Smooth muscle cell (in vitro differentiated cells): ENCODE data around the gene EIF3A. TPM values are rescaled to one million over a fixed set of nuclear protein-coding genes. Genes with fewer than 3 reads are reported as not detected.
"Not testable (repeated sequence)": the region's sequence is repeated elsewhere in the genome, so short reads cannot be mapped to it uniquely, and the experiment has no call there.

Experiments used
- DNase-seq: peaks from one replicate; lab custom pipeline; 2025; ENCODE audit not compliant: unreplicated experiment; lab: John Stamatoyannopoulos, UW
- H2AFZ ChIP-seq: fragments of 200-600 bp; sonication (generic); 2 replicates; pipeline ENCODE4 v1.6.0; 2016; ENCODE audit warnings: antibody characterized with exemption, low read depth, mild to moderate bottlenecking
- H3F3A ChIP-seq: fragments of 200-600 bp; sonication (generic); 2 replicates; pipeline ENCODE4 v1.6.0; 2017; ENCODE audit warnings: antibody characterized with exemption, low read depth
- H3K27ac ChIP-seq: fragments of 200-600 bp; sonication (generic); 2 replicates; pipeline ENCODE4 v1.5.1; 2016; ENCODE audit warnings: low read depth, mild to moderate bottlenecking
- H3K27me3 ChIP-seq: fragments of 200-600 bp; sonication (generic); 2 replicates; pipeline ENCODE4 v1.6.1; 2016; ENCODE audit warnings: low read depth, mild to moderate bottlenecking
- H3K36me3 ChIP-seq: fragments of 200-600 bp; sonication (generic); 2 replicates; pipeline ENCODE4 v1.5.1; 2016; ENCODE audit warnings: low read depth
- H3K4me1 ChIP-seq: fragments of 200-600 bp; sonication (generic); 2 replicates; pipeline ENCODE4 v1.5.1; 2016; ENCODE audit warnings: low read depth
- H3K4me2 ChIP-seq: fragments of 200-600 bp; sonication (generic); 2 replicates; pipeline ENCODE4 v1.6.0; 2016; ENCODE audit warnings: mild to moderate bottlenecking
- H3K4me3 ChIP-seq: fragments of 200-600 bp; sonication (generic); 2 replicates; pipeline ENCODE4 v1.5.1; 2016; ENCODE audit warnings: mild to moderate bottlenecking
- H3K79me2 ChIP-seq: fragments of 200-600 bp; sonication (generic); 2 replicates; pipeline ENCODE4 v1.6.0; 2016; ENCODE audit warnings: low read depth, mild to moderate bottlenecking
- H3K9ac ChIP-seq: fragments of 200-600 bp; sonication (generic); 2 replicates; pipeline ENCODE4 v1.6.0; 2016; ENCODE audit warnings: low read depth
- H3K9me3 ChIP-seq: fragments of 200-600 bp; sonication (generic); replicated peaks from 2 replicates; pipeline ENCODE4 v1.5.1; 2016; ENCODE audit warnings: low read depth
- H4K20me1 ChIP-seq: fragments of 200-600 bp; sonication (generic); 2 replicates; pipeline ENCODE4 v1.6.0; 2016; ENCODE audit warnings: low read depth
- CTCF ChIP-seq: fragments of 200-600 bp; sonication (generic); IDR thresholded peaks from 2 replicates; pipeline ENCODE4 v1.5.1; 2017; ENCODE audit warnings: borderline replicate concordance, mild to moderate bottlenecking, antibody characterized with exemption; ENCODE audit not compliant: insufficient read depth, poor library complexity, severe bottlenecking
- WGBS: methylation state at CpG from one replicate; pipeline ENCODE4 v1.1.7; 2016; ENCODE audit warnings: low lambda C conversion rate; 5-methylcytosine and 5-hydroxymethylcytosine counted together
- polyA plus RNA-seq: library from polyadenylated mRNA; unstranded; fragments of >200 nt; fragmentation: Nextera tagmentation; extraction: Ambion mirVana; gene quantifications from 2 replicates; pipeline ENCODE4 v1.2.1, GENCODE V29; 2016
- total RNA-seq: library from RNA; depleted of rRNA; stranded (reverse); fragments of >200 nt; gene quantifications from 2 replicates; pipeline ENCODE4 v1.2.3, GENCODE V29; 2014

The EIF3A gene
- total and polyA plus RNA-seq, 2 experiments from 2014 or later = 37.9 to 95.0 TPM

DNA sequence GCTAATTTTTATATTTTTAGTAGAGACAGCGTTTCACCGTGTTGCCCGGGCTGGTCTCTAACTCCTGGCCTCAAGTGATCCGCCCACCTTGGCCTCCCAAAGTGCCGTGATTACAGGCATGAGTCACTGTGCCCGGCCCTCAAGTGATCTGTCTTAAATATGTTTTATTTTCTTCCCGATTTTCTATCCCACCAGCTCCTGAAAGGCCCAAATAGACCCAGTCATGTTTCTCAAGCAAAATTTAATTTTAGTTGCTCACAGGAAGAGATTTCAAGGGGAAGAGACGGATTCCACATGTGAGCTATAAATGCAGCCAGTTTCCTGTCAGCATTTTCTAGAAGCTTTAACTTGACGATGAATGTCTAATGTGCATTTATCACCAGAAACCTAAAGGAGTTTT lies 35.3 kb upstream of the EIF3A start:
- Histone ChIP-seq H3F3A (peaks cover 12% of the 10 kb centered on the region), H3K4me3 (no peak overlapping the region), H3K4me2 (peak overlapping the region; percentile 68), H3K4me1 (peaks cover 6% of the 10 kb centered on the region), H4K20me1 (no peaks in the 10 kb centered on the region), H3K9me3 (no peaks in the 10 kb centered on the region), H3K27me3 (no peaks in the 10 kb centered on the region), H2AFZ (peak overlapping the region; percentile 11), H3K79me2 (no peaks in the 10 kb centered on the region), H3K27ac (peak overlapping the region; percentile 86), H3K9ac (peak overlapping the region; percentile 29), H3K36me3 (peaks cover 3% of the 10 kb centered on the region)
- no peak for DNase-seq
- 26% methylated on average over 9 of the region's 9 CpGs for WGBS
- TF ChIP-seq CTCF = no peak

DNA sequence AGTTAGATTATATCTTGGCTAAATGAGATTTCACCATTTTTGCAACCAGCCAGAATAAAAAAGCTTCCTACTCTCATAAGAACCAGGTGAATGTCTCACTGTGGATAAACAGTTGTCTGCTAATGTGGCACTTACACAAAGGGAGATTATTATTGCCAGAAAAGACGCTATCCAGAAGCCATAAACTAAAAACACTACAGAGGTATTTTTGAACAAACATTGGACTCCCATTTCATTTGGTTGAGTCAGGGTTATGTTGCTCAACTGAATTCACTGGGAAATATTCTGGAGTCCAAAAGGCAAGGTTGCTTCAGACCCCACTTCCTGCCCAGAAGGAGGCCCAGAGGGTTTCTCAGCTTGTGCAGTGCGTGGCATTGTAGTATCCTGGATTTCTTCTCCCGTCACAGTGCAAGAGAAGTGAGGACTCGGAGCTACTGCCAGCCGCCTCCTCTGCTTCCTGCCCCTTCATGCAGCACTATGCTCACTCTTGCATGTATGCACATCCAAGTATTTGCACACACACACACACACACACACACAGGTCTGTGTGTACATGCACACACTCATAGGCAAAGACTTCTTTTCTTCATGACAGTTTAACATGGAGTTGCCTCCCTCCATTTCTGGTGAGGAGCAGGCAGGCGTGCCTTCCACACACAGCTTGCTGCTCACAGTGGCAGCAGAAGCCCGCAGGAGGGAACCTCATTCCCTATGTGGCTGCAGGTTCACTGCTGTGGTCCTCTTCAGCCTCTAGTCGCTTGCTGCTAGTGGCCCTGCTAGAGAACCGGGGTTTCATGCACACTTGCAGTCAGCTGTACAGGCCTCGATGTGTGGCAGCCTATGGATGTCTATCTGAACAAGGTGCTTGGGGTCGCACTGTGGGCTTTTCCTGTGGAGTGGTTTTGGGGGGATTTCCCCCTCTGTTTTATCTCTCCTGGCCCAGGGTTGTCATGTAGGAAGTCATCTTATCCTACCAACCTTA lies 33.4 kb upstream of the EIF3A start:
- H3K27me3 ChIP-seq = no peaks in the 10 kb centered on the region
- H3K4me3 ChIP-seq = no peak overlapping the region
- peak overlapping the region; percentile 76 for H3K27ac ChIP-seq
- no peaks in the 10 kb centered on the region for H4K20me1 ChIP-seq
- H3K4me1 ChIP-seq = peaks cover 6% of the 10 kb centered on the region
- H3K9me3 ChIP-seq = no peaks in the 10 kb centered on the region
- H2AFZ ChIP-seq = no peak overlapping the region
- WGBS = 65% methylated on average over 11 of the region's 11 CpGs
- peaks cover 12% of the 10 kb centered on the region for H3F3A ChIP-seq
- TF ChIP-seq CTCF = no peak
- H3K36me3 ChIP-seq = peaks cover 3% of the 10 kb centered on the region
- DNase-seq = peak; percentile 5
- H3K79me2 ChIP-seq = no peaks in the 10 kb centered on the region
- no peak overlapping the region for H3K9ac ChIP-seq
- H3K4me2 ChIP-seq = peak overlapping the region; percentile 51

- H3K79me2 ChIP-seq = peaks cover under 1% of the 10 kb centered on the region
- peaks cover 12% of the 10 kb centered on the region for H3F3A ChIP-seq
- H3K4me1 ChIP-seq = peaks cover 6% of the 10 kb centered on the region
- H3K27ac ChIP-seq = peak overlapping the region; percentile 61
- no peak overlapping the region for H3K4me2 ChIP-seq
- no peaks in the 10 kb centered on the region for H3K9me3 ChIP-seq
- H3K4me3 ChIP-seq = no peak overlapping the region
- 65% methylated on average over 4 of the region's 4 CpGs for WGBS
- no peaks in the 10 kb centered on the region for H4K20me1 ChIP-seq
- no peaks in the 10 kb centered on the region for H3K27me3 ChIP-seq
- H2AFZ ChIP-seq = no peak overlapping the region
- no peak overlapping the region for H3K9ac ChIP-seq
- DNase-seq = no peak
- peaks cover 3% of the 10 kb centered on the region for H3K36me3 ChIP-seq
- no peak for TF ChIP-seq CTCF
Observed at GRCh38 chr10:119112056-119112455, 31.4 kb upstream of the EIF3A start.

DNA sequence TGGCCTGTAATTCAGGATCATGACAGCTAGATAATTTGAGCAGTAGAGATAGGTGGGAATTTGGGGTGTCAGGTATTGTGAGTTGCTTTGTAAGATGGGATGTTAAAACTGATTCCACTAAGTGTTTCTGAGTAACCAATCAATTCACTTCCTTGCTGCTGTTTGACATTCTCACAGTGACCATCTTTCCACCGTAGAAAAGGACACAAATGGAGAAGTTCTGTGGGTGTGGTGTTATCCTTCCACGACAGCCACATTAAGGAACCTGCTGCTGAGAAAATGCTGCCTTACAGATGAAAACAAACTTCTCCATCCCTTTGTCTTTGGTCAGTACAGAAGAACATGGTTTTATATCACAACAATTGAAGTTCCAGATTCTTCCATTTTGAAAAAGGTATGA lies 27.2 kb upstream of the EIF3A start:
- DNase-seq, H3K27me3 ChIP-seq, H3K4me1 ChIP-seq, H3K36me3 ChIP-seq, H3K4me3 ChIP-seq, H2AFZ ChIP-seq, H3K4me2 ChIP-seq, H3K9me3 ChIP-seq, H3K9ac ChIP-seq, H3K27ac ChIP-seq: not testable (repeated sequence)
- peaks cover 24% of the 10 kb centered on the region for H3K79me2 ChIP-seq
- H3F3A ChIP-seq = peaks cover 11% of the 10 kb centered on the region
- WGBS = 93% methylated on average over 2 of the region's 2 CpGs
- peaks cover 14% of the 10 kb centered on the region for H4K20me1 ChIP-seq

- H3K27ac ChIP-seq, H3K27me3 ChIP-seq, H2AFZ ChIP-seq, H3K9ac ChIP-seq, H3K36me3 ChIP-seq, H3K4me3 ChIP-seq, H3K4me2 ChIP-seq, H3K4me1 ChIP-seq, H3F3A ChIP-seq, DNase-seq, H3K9me3 ChIP-seq: not testable (repeated sequence)
- Histone ChIP-seq H4K20me1 (peaks cover 14% of the 10 kb centered on the region), H3K79me2 (peaks cover 24% of the 10 kb centered on the region)
- 98% methylated on average over 6 of the region's 6 CpGs for WGBS
Observed at GRCh38 chr10:119107106-119107505, 26.5 kb upstream of the EIF3A start.

DNA sequence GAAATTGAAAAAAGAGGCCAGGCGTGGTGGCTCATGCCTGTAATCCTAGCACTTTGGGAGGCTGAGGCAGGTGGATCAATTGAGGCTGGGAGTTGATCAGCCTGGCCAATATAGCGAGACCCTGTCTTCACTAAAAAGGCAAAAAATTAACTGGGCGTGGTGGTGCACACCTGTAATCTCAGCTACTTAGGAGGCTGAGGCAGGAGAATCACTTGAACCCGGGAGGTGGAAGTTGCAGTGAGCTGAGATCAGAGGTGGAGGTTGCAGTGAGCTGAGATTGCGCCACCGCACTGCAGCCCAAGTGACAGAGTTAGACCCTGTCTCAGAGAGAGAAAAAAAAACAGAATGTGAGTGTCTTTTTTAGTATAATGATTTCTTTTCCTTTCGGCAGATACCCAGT lies 25.3 kb upstream of the EIF3A start:
- not testable (repeated sequence) for H3K4me3 ChIP-seq, H3F3A ChIP-seq
- WGBS = 98% methylated on average over 7 of the region's 7 CpGs

More for the DNA sequence above, 25.3 kb upstream of the EIF3A start:
- not testable (repeated sequence) for H3K9ac ChIP-seq, H2AFZ ChIP-seq, H3K27ac ChIP-seq, H3K4me1 ChIP-seq, H3K27me3 ChIP-seq, H3K9me3 ChIP-seq, DNase-seq, H3K36me3 ChIP-seq
- H4K20me1 ChIP-seq = peaks cover 14% of the 10 kb centered on the region
- H3K4me2 ChIP-seq = peak overlapping the region; percentile 99
- peaks cover 24% of the 10 kb centered on the region for H3K79me2 ChIP-seq
